SK-N-SH treated with all-trans-retinoic acid at 6 μM for 48 hours (cell line): ENCODE measurements around the gene MCM9.

Source experiments
- ATAC-seq: fragments of 200-7000 bp; cut with Tn5 transposase; 3 replicates; pipeline ENCODE4 v1.9.1; 2020; ENCODE audit warnings: mild to moderate bottlenecking, moderate library complexity
- ARNTL ChIP-seq: fragments of 450-650 bp; formaldehyde crosslinking; IDR thresholded peaks from 2 replicates; pipeline ENCODE4 v1.5.0; 2020; ENCODE audit warnings: low read depth, mild to moderate bottlenecking, moderate library complexity, borderline replicate concordance
- BACH2 ChIP-seq: fragments of 250-450 bp; sonication (Bioruptor Pico); IDR thresholded peaks from 2 replicates; pipeline ENCODE4 v1.9.0; 2021; ENCODE audit warnings: mild to moderate bottlenecking, borderline replicate concordance
- CSDC2 ChIP-seq: fragments of 250-450 bp; sonication (Bioruptor Pico); IDR thresholded peaks from 2 replicates; pipeline ENCODE4 v1.5.0; 2020; ENCODE audit warnings: mild to moderate bottlenecking, moderate library complexity
- CSRNP3 ChIP-seq: fragments of 250-450 bp; sonication (Bioruptor Pico); IDR thresholded peaks from 2 replicates; pipeline ENCODE4 v1.5.1; 2021; ENCODE audit warnings: mild to moderate bottlenecking, moderate library complexity
- ESRRG ChIP-seq: fragments of 250-450 bp; sonication (Bioruptor Pico); IDR thresholded peaks from 2 replicates; pipeline ENCODE4 v1.6.1; 2021; ENCODE audit warnings: mild to moderate bottlenecking
- ISL1 ChIP-seq: fragments of 250-450 bp; sonication (Bioruptor Pico); IDR thresholded peaks from 2 replicates; pipeline ENCODE4 v2.1.2; 2022; ENCODE audit warnings: mild to moderate bottlenecking, moderate library complexity
- PATZ1 ChIP-seq: fragments of 250-450 bp; sonication (Bioruptor Pico); IDR thresholded peaks from 2 replicates; pipeline ENCODE4 v1.8.0; 2020; ENCODE audit warnings: mild to moderate bottlenecking, moderate library complexity, borderline replicate concordance
- POU6F1 ChIP-seq: fragments of 250-450 bp; sonication (Bioruptor Pico); IDR thresholded peaks from 2 replicates; pipeline ENCODE4 v1.8.0; 2021; ENCODE audit warnings: low read depth, mild to moderate bottlenecking, moderate library complexity, borderline replicate concordance
- PPARA ChIP-seq: fragments of 250-450 bp; sonication (Bioruptor Pico); IDR thresholded peaks from 2 replicates; pipeline ENCODE4 v1.5.0; 2020; ENCODE audit warnings: mild to moderate bottlenecking, borderline replicate concordance
- SNAI2 ChIP-seq: fragments of 250-450 bp; sonication (Bioruptor Pico); IDR thresholded peaks from 2 replicates; pipeline ENCODE4 v1.5.0; 2020; ENCODE audit warnings: mild to moderate bottlenecking, moderate library complexity
- TCF4 ChIP-seq: fragments of 250-450 bp; sonication (Bioruptor Pico); IDR thresholded peaks from 2 replicates; pipeline ENCODE4 v1.8.0; 2021; ENCODE audit warnings: mild to moderate bottlenecking, moderate library complexity, borderline replicate concordance
- TOX ChIP-seq: fragments of 250-450 bp; sonication (Bioruptor Pico); IDR thresholded peaks from 2 replicates; pipeline ENCODE4 v1.8.0; 2021; ENCODE audit warnings: mild to moderate bottlenecking, moderate library complexity, borderline replicate concordance
- TSHZ2 ChIP-seq: fragments of 250-450 bp; sonication (Bioruptor Pico); IDR thresholded peaks from 2 replicates; pipeline ENCODE4 v1.5.0; 2020; ENCODE audit warnings: mild to moderate bottlenecking, moderate library complexity
- ZC3H10 ChIP-seq: fragments of 250-450 bp; sonication (Bioruptor Pico); IDR thresholded peaks from 2 replicates; pipeline ENCODE4 v1.5.1; 2021; ENCODE audit warnings: mild to moderate bottlenecking, moderate library complexity
- ZFP3 ChIP-seq: fragments of 250-450 bp; sonication (Bioruptor Pico); IDR thresholded peaks from 2 replicates; pipeline ENCODE4 v1.5.0; 2020; ENCODE audit warnings: mild to moderate bottlenecking, moderate library complexity
- ZNF70 ChIP-seq: fragments of 450-650 bp; formaldehyde crosslinking; IDR thresholded peaks from 2 replicates; pipeline ENCODE4 v1.5.0; 2020; ENCODE audit warnings: mild to moderate bottlenecking, moderate library complexity
- ZNF8 ChIP-seq: fragments of 450-650 bp; formaldehyde crosslinking; IDR thresholded peaks from 2 replicates; pipeline ENCODE4 v1.5.0; 2020; ENCODE audit warnings: mild to moderate bottlenecking, moderate library complexity

Gene MCM9

GRCh38 chr6:118770835-118771234, 164.1 kb downstream of the MCM9 start (continued):
- no peak for TF ChIP-seq TSHZ2
- no peak for TF ChIP-seq ZNF70 (CRISPR knock-in tag)
- no peak for TF ChIP-seq ZNF8 (CRISPR knock-in tag)
- no peak for TF ChIP-seq PPARA (CRISPR knock-in tag)
- TF ChIP-seq ISL1 (CRISPR knock-in tag) = no peak
- TF ChIP-seq POU6F1 (CRISPR knock-in tag) = no peak

- no peak for TF ChIP-seq TOX (CRISPR knock-in tag)
- TF ChIP-seq TSHZ2 = peak; percentile 21; the same call in 1 of the 2 replicates
- TF ChIP-seq TCF4 (CRISPR knock-in tag) = peak; percentile 64; the same call in 1 of the 2 replicates
- ATAC-seq = no peak; the same call in 2 of the 3 replicates
These were observed 164.7 kb downstream of the MCM9 start for GRCh38 chr6:118770112-118770788.

GRCh38 chr6:118768904-118769325, 166.0 kb downstream of the MCM9 start:
- no peak for TF ChIP-seq TOX (CRISPR knock-in tag)
- no peak for TF ChIP-seq CSDC2 (CRISPR knock-in tag)
- TF ChIP-seq PPARA (CRISPR knock-in tag) = no peak
- no peak for TF ChIP-seq BACH2 (CRISPR knock-in tag)
- TF ChIP-seq CSRNP3 (CRISPR knock-in tag) = no peak
- no peak for TF ChIP-seq ISL1 (CRISPR knock-in tag)
- no peak for TF ChIP-seq PATZ1
- TF ChIP-seq ZNF8 (CRISPR knock-in tag) = no peak
- TF ChIP-seq POU6F1 (CRISPR knock-in tag) = no peak
- TF ChIP-seq TSHZ2 = no peak
- TF ChIP-seq ESRRG (CRISPR knock-in tag) = no peak
- no peak for TF ChIP-seq TCF4 (CRISPR knock-in tag)
- TF ChIP-seq ZFP3 (CRISPR knock-in tag) = no peak
- TF ChIP-seq SNAI2 = no peak
- TF ChIP-seq ZC3H10 (CRISPR knock-in tag) = no peak
- TF ChIP-seq ARNTL = no peak
- ATAC-seq = no peak
